GM10248 (cell line): ENCODE measurements around the gene ACO1.

Experiments
- CTCF ChIA-PET: fragments of 300-600 bp; sonication (Branson Sonifier 250); formaldehyde crosslinking; extraction: SDS; loops from one replicate; lab custom pipeline; 2021; ENCODE audit warnings: antibody characterized with exemption; lab: Yijun Ruan, JAX
- POLR2A ChIA-PET: fragments of 350-650 bp; sonication (Branson Sonifier 250); formaldehyde crosslinking; extraction: SDS; loops from one replicate; lab custom pipeline; 2020; ENCODE audit warnings: antibody characterized with exemption; lab: Yijun Ruan, JAX
- DNase-seq: peaks from one replicate; pipeline ENCODE4 v3.0.0; 2012; ENCODE audit errors: extremely low spot score
- CTCF ChIP-seq: IDR thresholded peaks from 2 replicates; pipeline ENCODE4 v1.5.1; 2012; ENCODE audit warnings: mild to moderate bottlenecking, low read depth; ENCODE audit errors: extremely low read depth, missing control alignments, control extremely low read depth

ACO1 gene

GRCh38 chr9:32359452-32359851, 25.0 kb upstream of the ACO1 start:
- ChIA-PET CTCF (interaction anchor here (1.0 to 1.5 kb wide), 3 partner anchors 12 to 20 kb away, joined by 3 read pairs; no protein-coding TSS in a partner anchor), POLR2A (no interaction called here)
- DNase-seq, result no peak
- TF ChIP-seq CTCF, result no peak

- CTCF ChIA-PET, result no interaction called here
- no peak for TF ChIP-seq CTCF
- POLR2A ChIA-PET, result no interaction called here
- DNase-seq, result no peak
Measured at GRCh38 chr9:32360983-32361673, 23.3 kb upstream of the ACO1 start.

GRCh38 chr9:32371279-32371678, 13.2 kb upstream of the ACO1 start:
- no peak for TF ChIP-seq CTCF
- DNase-seq, result no peak
- POLR2A ChIA-PET, result no interaction called here
- CTCF ChIA-PET, result interaction anchor here (3.7 kb wide), 1 partner anchor 7 kb away, joined by 26 read pairs; no protein-coding TSS in a partner anchor

GRCh38 chr9:32371679-32372078, 12.8 kb upstream of the ACO1 start:
- CTCF ChIA-PET, result no interaction called here
- POLR2A ChIA-PET, result no interaction called here
- TF ChIP-seq CTCF, result no peak
- DNase-seq, result no peak

GRCh38 chr9:32376285-32376684, 8.2 kb upstream of the ACO1 start:
- ChIA-PET POLR2A (no interaction called here), CTCF (interaction anchor here (1.0 to 7.4 kb wide), 6 partner anchors 27 to 594 kb away, joined by 3 to 872 read pairs (median 48); partner anchors contain the start of gene NDUFB6)
- no peak for DNase-seq
- TF ChIP-seq CTCF, result no peak

GRCh38 chr9:32378496-32378895, 5.9 kb upstream of the ACO1 start:
- TF ChIP-seq CTCF, result peak; percentile 87
- POLR2A ChIA-PET, result no interaction called here
- CTCF ChIA-PET, result interaction anchor here (0.6 to 7.4 kb wide), 72 partner anchors 9 to 855 kb away, joined by 3 to 872 read pairs (median 6); partner anchors contain the start of genes NDUFB6, RIGI, SMIM27 and TOPORS
- DNase-seq, result peak; percentile 57
